PFSK-1 (cell line): Measurements from ENCODE around the gene PTPRM.

Experiments
- FOXP2 ChIP-seq: optimal IDR thresholded peaks from 2 replicates; pipeline ENCODE3; 2011; ENCODE audit warnings: borderline replicate concordance, control low read depth, inconsistent platforms; ENCODE audit not compliant: insufficient read depth; ENCODE audit errors: extremely low read length, extremely low read depth
- POLR2AphosphoS5 ChIP-seq: IDR thresholded peaks from 2 replicates; pipeline ENCODE4 v1.6.1; 2012; ENCODE audit warnings: low read depth, mild to moderate bottlenecking, control low read depth, low read length, moderate library complexity
- REST ChIP-seq, 2 experiments: IDR thresholded peaks; 2 replicates each; pipeline versions ENCODE4 v1.6.1 to v1.8.0; 2011 to 2012; ENCODE audit warnings: low read depth in 2 of 2, low read length in 2 of 2, control low read depth in 1 of 2, inconsistent platforms in 1 of 2, mild to moderate bottlenecking in 1 of 2, moderate library complexity in 1 of 2; ENCODE audit not compliant: insufficient read depth in 1 of 2
- SIN3A ChIP-seq: IDR thresholded peaks from 2 replicates; pipeline ENCODE4 v1.6.1; 2012; ENCODE audit warnings: mild to moderate bottlenecking, low read length, moderate library complexity, borderline replicate concordance; ENCODE audit not compliant: insufficient read depth
- TAF1 ChIP-seq: IDR thresholded peaks from 2 replicates; pipeline ENCODE4 v1.6.1; 2012; ENCODE audit warnings: low read length, control low read depth, borderline replicate concordance; ENCODE audit not compliant: insufficient read depth

PTPRM gene

GRCh38 chr18:8052237-8052701 lies 485.2 kb downstream of the PTPRM start:
- no peak for TF ChIP-seq REST (IDR thresholded peaks at IDR 0.05; ENCODE audit: insufficient read depth in 1 of 2, low read depth in 2 of 2, low read length in 2 of 2)
- TF ChIP-seq TAF1: no peak
- TF ChIP-seq SIN3A: no peak
- no peak for TF ChIP-seq FOXP2
- TF ChIP-seq POLR2AphosphoS5: no peak

GRCh38 chr18:8056723-8057122 lies 489.6 kb downstream of the PTPRM start:
- no peak for TF ChIP-seq TAF1
- no peak for TF ChIP-seq REST (IDR thresholded peaks at IDR 0.05; ENCODE audit: insufficient read depth in 1 of 2, low read depth in 2 of 2, low read length in 2 of 2)
- no peak for TF ChIP-seq SIN3A
- no peak for TF ChIP-seq POLR2AphosphoS5
- TF ChIP-seq FOXP2: no peak

GRCh38 chr18:8063733-8064132 lies 496.6 kb downstream of the PTPRM start:
- TF ChIP-seq POLR2AphosphoS5: no peak
- TF ChIP-seq SIN3A: no peak
- no peak for TF ChIP-seq TAF1
- TF ChIP-seq REST (IDR thresholded peaks at IDR 0.05; ENCODE audit: insufficient read depth in 1 of 2, low read depth in 2 of 2, low read length in 2 of 2): no peak

GRCh38 chr18:8065284-8065683 lies 498.2 kb downstream of the PTPRM start:
- no peak for TF ChIP-seq FOXP2
- no peak for TF ChIP-seq REST (IDR thresholded peaks at IDR 0.05; ENCODE audit: insufficient read depth in 1 of 2, low read depth in 2 of 2, low read length in 2 of 2)
- TF ChIP-seq SIN3A: no peak
- TF ChIP-seq TAF1: no peak
- TF ChIP-seq POLR2AphosphoS5: no peak

GRCh38 chr18:8065773-8066172 lies 498.7 kb downstream of the PTPRM start:
- TF ChIP-seq FOXP2 (no peak), SIN3A (no peak), POLR2AphosphoS5 (no peak), TAF1 (no peak), REST (IDR thresholded peaks at IDR 0.05; ENCODE audit: insufficient read depth in 1 of 2, low read depth in 2 of 2, low read length in 2 of 2) (no peak)
